SK-N-SH (cell line): Measurements from ENCODE around the gene GALNT14. TPM values are rescaled to one million over a fixed set of nuclear protein-coding genes. Genes with fewer than 3 reads are reported as not detected.

ENCODE experiments used
- CTCF ChIA-PET: fragments of 300-600, 350-600 bp; formaldehyde crosslinking; extraction: SDS; loops from one replicate; lab custom pipeline; 2021; lab: Yijun Ruan, JAX
- POLR2A ChIA-PET: fragments of 350-600 bp; sonication (Branson Sonifier 250); formaldehyde crosslinking; extraction: SDS; loops from one replicate; lab custom pipeline; 2020; ENCODE audit warnings: antibody characterized with exemption, inconsistent platforms; lab: Yijun Ruan, JAX
- DNase-seq: peaks from one replicate; pipeline ENCODE4 v3.0.0; 2012
- H2AFZ ChIP-seq: fragments of 200-600 bp; sonication (generic); 2 replicates; pipeline ENCODE4 v1.8.1; 2016; ENCODE audit warnings: antibody characterized with exemption, mild to moderate bottlenecking, low read depth
- H3F3A ChIP-seq: fragments of 200-600 bp; sonication (generic); replicated peaks from 2 replicates; pipeline ENCODE3; 2016; ENCODE audit warnings: antibody characterized with exemption, mild to moderate bottlenecking; ENCODE audit not compliant: insufficient read depth
- H3K27ac ChIP-seq, 2 experiments: fragments of 200-500 bp in 1 of 2; fragments of 200-600 bp in 1 of 2; sonication (Bioruptor generic) in 1 of 2; sonication (generic), shearing (Covaris generic) in 1 of 2; 2 replicates each; pipeline versions ENCODE4 v1.5.1 to v1.6.1; 2014 to 2016; ENCODE audit warnings: low read depth in 2 of 2, inconsistent platforms in 1 of 2, low read length in 1 of 2, mild to moderate bottlenecking in 1 of 2, mixed read lengths in 1 of 2
- H3K27me3 ChIP-seq: fragments of 200-600 bp; sonication (generic), shearing (Covaris generic); 2 replicates; pipeline ENCODE4 v1.6.1; 2016; ENCODE audit warnings: mixed run types; ENCODE audit not compliant: insufficient read depth
- H3K36me3 ChIP-seq, 2 experiments: fragments of 200-500 bp in 1 of 2; fragments of 200-600 bp in 1 of 2; sonication (Bioruptor generic) in 1 of 2; sonication (generic) in 1 of 2; replicated peaks in 1 of 2; 2 replicates each; pipeline versions ENCODE3 to v1.5.1; 2014 to 2016; ENCODE audit warnings: low read length in 1 of 2, mild to moderate bottlenecking in 1 of 2; ENCODE audit not compliant: insufficient read depth in 2 of 2, control insufficient read depth in 1 of 2
- H3K4me1 ChIP-seq, 2 experiments: fragments of 200-500 bp in 1 of 2; fragments of 200-600 bp in 1 of 2; sonication (Bioruptor generic) in 1 of 2; sonication (generic), shearing (Covaris generic) in 1 of 2; 2 replicates each; pipeline versions ENCODE4 v1.5.1 to v1.6.1; 2014 to 2016; ENCODE audit warnings: low read depth in 1 of 2, low read length in 1 of 2, mixed run types in 1 of 2; ENCODE audit not compliant: insufficient read depth in 2 of 2, control insufficient read depth in 1 of 2
- H3K4me2 ChIP-seq: fragments of 200-600 bp; sonication (generic), shearing (Covaris generic); 2 replicates; pipeline ENCODE4 v1.6.1; 2017; ENCODE audit warnings: mixed run types
- H3K4me3 ChIP-seq, 2 experiments: fragments of 200-500 bp in 1 of 2; fragments of 200-600 bp in 1 of 2; sonication (Bioruptor generic) in 1 of 2; sonication (generic), shearing (Covaris generic) in 1 of 2; 2 replicates each; pipeline versions ENCODE4 v1.5.1 to v1.8.1; 2014 to 2016; ENCODE audit warnings: low read depth in 2 of 2, inconsistent platforms in 1 of 2, low read length in 1 of 2, mild to moderate bottlenecking in 1 of 2, mixed read lengths in 1 of 2, moderate library complexity in 1 of 2
- H3K79me2 ChIP-seq: fragments of 200-600 bp; sonication (generic); 2 replicates; pipeline ENCODE4 v1.8.1; 2017; ENCODE audit warnings: mild to moderate bottlenecking; ENCODE audit not compliant: insufficient read depth
- H3K9ac ChIP-seq: fragments of 200-600 bp; sonication (generic); 2 replicates; pipeline ENCODE4 v1.6.1; 2017; ENCODE audit warnings: mixed run types
- H3K9me2 ChIP-seq: fragments of 200-600 bp; sonication (generic); 2 replicates; pipeline ENCODE4 v1.6.1; 2017; ENCODE audit warnings: mixed run types
- H3K9me3 ChIP-seq: fragments of 200-600 bp; sonication (generic); 2 replicates; pipeline ENCODE4 v1.6.1; 2017; ENCODE audit warnings: mixed run types, mild to moderate bottlenecking, moderate library complexity
- H4K20me1 ChIP-seq: fragments of 200-600 bp; sonication (generic); 2 replicates; pipeline ENCODE4 v1.6.1; 2017; ENCODE audit warnings: mild to moderate bottlenecking, mixed run types; ENCODE audit not compliant: insufficient read depth
- CHD2 ChIP-seq: fragments of 150-350 bp; IDR thresholded peaks from 2 replicates; pipeline ENCODE4 v1.6.1; 2018; ENCODE audit warnings: low read length; ENCODE audit not compliant: partially characterized antibody
- CTCF ChIP-seq: fragments of 200-600 bp; sonication (generic); IDR thresholded peaks from 2 replicates; pipeline ENCODE4 v1.6.1; 2017; ENCODE audit warnings: antibody characterized with exemption, mild to moderate bottlenecking, moderate library complexity
- ELF1 ChIP-seq: IDR thresholded peaks from 2 replicates; pipeline ENCODE4 v1.4.0; 2012
- FOSL2 ChIP-seq: IDR thresholded peaks from 2 replicates; pipeline ENCODE4 v1.4.0; 2012; ENCODE audit warnings: low read depth, mild to moderate bottlenecking, moderate library complexity, borderline replicate concordance
- FOXJ3 ChIP-seq: sonication (generic); formaldehyde crosslinking; IDR thresholded peaks from 2 replicates; pipeline ENCODE4 v1.5.1; 2020; ENCODE audit warnings: mild to moderate bottlenecking, missing genetic modification reagents
- GATA2 ChIP-seq: sonication (generic); formaldehyde crosslinking; IDR thresholded peaks from 2 replicates; pipeline ENCODE4 v1.5.0; 2020; ENCODE audit warnings: mild to moderate bottlenecking, missing genetic modification reagents
- IRF3 ChIP-seq: fragments of 150-350 bp; IDR thresholded peaks from 2 replicates; pipeline ENCODE4 v1.6.1; 2016; ENCODE audit warnings: mild to moderate bottlenecking, low read depth, low read length
- JUND ChIP-seq: IDR thresholded peaks from 2 replicates; pipeline ENCODE4 v1.4.0; 2012
- MEF2A ChIP-seq: IDR thresholded peaks from 2 replicates; pipeline ENCODE4 v1.4.0; 2012; ENCODE audit warnings: low read depth, borderline replicate concordance
- MXI1 ChIP-seq: IDR thresholded peaks from 2 replicates; pipeline ENCODE4 v1.6.1; 2012; ENCODE audit warnings: mild to moderate bottlenecking, low read depth, low read length, improper control_type of control experiment
- NRF1 ChIP-seq: IDR thresholded peaks from 2 replicates; pipeline ENCODE4 v1.6.1; 2012; ENCODE audit warnings: low read depth, mild to moderate bottlenecking, low read length
- PBX3 ChIP-seq: IDR thresholded peaks from 2 replicates; pipeline ENCODE4; 2012
- POLR2AphosphoS5 ChIP-seq: IDR thresholded peaks from 2 replicates; pipeline ENCODE4 v1.6.1; 2012; ENCODE audit warnings: low read depth, low read length
- RCOR1 ChIP-seq: fragments of 150-350 bp; IDR thresholded peaks from 2 replicates; pipeline ENCODE4 v1.6.1; 2017; ENCODE audit warnings: antibody characterized with exemption, low read length
- RFX5 ChIP-seq: IDR thresholded peaks from 2 replicates; pipeline ENCODE4 v1.6.1; 2012; ENCODE audit warnings: mild to moderate bottlenecking, improper control_type of control experiment, low read length
- SMC3 ChIP-seq: IDR thresholded peaks from 2 replicates; pipeline ENCODE4 v1.6.1; 2012; ENCODE audit warnings: low read depth, low read length, improper control_type of control experiment
- TCF12 ChIP-seq: IDR thresholded peaks from 2 replicates; pipeline ENCODE4 v1.4.0; 2012
- TEAD4 ChIP-seq: IDR thresholded peaks from 2 replicates; pipeline ENCODE4 v1.4.0; 2012; ENCODE audit warnings: mild to moderate bottlenecking, borderline replicate concordance; ENCODE audit not compliant: insufficient read depth
- YY1 ChIP-seq: IDR thresholded peaks from 2 replicates; pipeline ENCODE4 v1.4.0; 2012; ENCODE audit warnings: low read depth, mild to moderate bottlenecking
- ZBTB33 ChIP-seq: IDR thresholded peaks from 2 replicates; pipeline ENCODE4 v1.4.0; 2012; ENCODE audit warnings: low read depth, borderline replicate concordance
- WGBS: methylation state at CpG from one replicate; pipeline ENCODE4 v1.1.6; 2017; ENCODE audit warnings: low lambda C conversion rate; 5-methylcytosine and 5-hydroxymethylcytosine counted together
- polyA plus RNA-seq, 3 experiments: library from polyadenylated mRNA; depleted of rRNA; stranded (reverse); fragments of >200 nt; gene quantifications; 2 replicates each; pipeline ENCODE4 v1.2.3, GENCODE V29; 2012

Gene GALNT14
- polyA plus RNA-seq, 1 of the 3 experiments (the other 2 are of a cell fraction), result 1.6 TPM

GRCh38 chr2:31170071-31170698, 31.9 kb upstream of the GALNT14 start (continued):
- TF ChIP-seq CTCF (peak; percentile 97), MEF2A (no peak), RCOR1 (0 out of 2 replicates have a peak, but pooled peaks have one; percentile 20), GATA2 (no peak), SMC3 (peak; percentile 99), MXI1 (peak; percentile 54; the same call in 1 of the 2 replicates), JUND (no peak), IRF3 (no peak), FOXJ3 (CRISPR knock-in tag) (no peak), YY1 (no peak), ELF1 (no peak), TCF12 (no peak)

- Histone ChIP-seq H3K4me1 (peaks cover 0 to 6% of the 10 kb centered on the region in 2 experiments; a peak in 1 of 4 replicates), H3K79me2 (no peaks in the 10 kb centered on the region), H3K27ac (no peak overlapping the region), H2AFZ (no peak overlapping the region), H3K4me3 (no peak overlapping the region), H4K20me1 (no peaks in the 10 kb centered on the region), H3K36me3 (no peaks in the 10 kb centered on the region), H3K9ac (no peak overlapping the region), H3K4me2 (no peak overlapping the region), H3K9me3 (no peaks in the 10 kb centered on the region), H3K27me3 (no peaks in the 10 kb centered on the region), H3K9me2 (no peaks in the 10 kb centered on the region), H3F3A (no peaks in the 10 kb centered on the region)
- no peak for TF ChIP-seq ZBTB33
- no peak for TF ChIP-seq FOSL2
- no peak for TF ChIP-seq CHD2
- TF ChIP-seq TCF12, result no peak
- no peak for TF ChIP-seq POLR2AphosphoS5
- TF ChIP-seq RCOR1, result no peak
- no peak for TF ChIP-seq NRF1
- TF ChIP-seq TEAD4, result no peak
- no peak for TF ChIP-seq PBX3
- no peak for TF ChIP-seq RFX5
- TF ChIP-seq CTCF, result no peak
- DNase-seq, result no peak
- 63% methylated on average over 3 of the region's 6 CpGs for WGBS
- POLR2A ChIA-PET, result no interaction called here
- CTCF ChIA-PET, result interaction anchor here (0.7 to 18.2 kb wide), 9 partner anchors 15 to 1004 kb away, joined by 3 to 535 read pairs (median 81); partner anchors contain the start of gene GALNT14
Measured at GRCh38 chr2:31168291-31168690, 30.1 kb upstream of the GALNT14 start.
